HEK293 (cell line): ENCODE results near the gene SPATA33.

Experiments used
- GLI2 ChIP-seq: fragments of 450-650 bp; formaldehyde crosslinking; IDR thresholded peaks from 2 replicates; pipeline ENCODE4; 2017; ENCODE audit warnings: missing biosample characterization, missing genetic modification characterization, low read depth, borderline replicate concordance
- TF ChIP-seq, protein P1 (sequence below): fragments of 450-650 bp; formaldehyde crosslinking; conservative IDR thresholded peaks from 2 replicates; pipeline ENCODE4 v1.5.1; 2016; ENCODE audit warnings: low read depth, missing biosample characterization, missing genetic modification characterization
- TF ChIP-seq, protein P2 (sequence below): fragments of 450-650 bp; formaldehyde crosslinking; IDR thresholded peaks from 2 replicates; pipeline ENCODE4 v1.5.1; 2016; ENCODE audit warnings: missing biosample characterization, missing genetic modification characterization, borderline replicate concordance

DNA sequence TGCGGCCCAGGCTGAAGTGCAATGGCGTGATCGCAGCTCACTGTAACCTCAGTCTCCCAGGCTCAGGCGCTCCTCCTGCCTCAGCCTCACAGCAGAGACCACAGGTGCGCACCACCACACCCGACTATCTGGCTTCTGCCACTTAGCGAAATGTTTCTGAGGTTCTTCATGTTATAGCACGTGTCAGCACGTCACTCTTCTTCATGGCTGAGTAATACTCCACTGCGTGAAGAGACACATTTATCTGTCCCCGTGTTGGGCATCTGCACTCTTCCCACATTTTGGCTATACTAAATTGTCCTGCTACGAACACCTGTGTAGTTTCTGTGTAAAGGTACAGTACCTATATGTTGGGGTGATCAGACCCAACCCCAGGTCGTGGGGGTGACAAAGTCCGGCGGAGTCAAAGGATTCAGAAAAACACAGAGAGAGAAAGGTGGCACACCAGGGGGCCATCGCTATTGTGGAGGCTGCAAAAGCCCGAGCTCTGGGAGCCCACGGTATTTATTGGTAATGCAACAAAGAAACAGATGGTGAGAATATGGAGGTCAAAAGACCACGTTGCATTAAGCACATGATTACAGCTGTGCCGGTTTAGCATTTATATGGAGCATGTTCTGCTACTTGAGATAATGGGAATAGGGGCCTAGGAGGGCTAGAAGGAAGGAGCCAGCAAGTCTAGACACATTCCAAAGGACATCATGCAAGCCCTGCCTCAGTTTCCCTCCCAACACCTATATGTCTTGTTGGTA is 45.0 kb upstream of the SPATA33 start:
- no peak for TF ChIP-seq GLI2 (tag by site-specific recombination)
- TF ChIP-seq, protein P1, sequence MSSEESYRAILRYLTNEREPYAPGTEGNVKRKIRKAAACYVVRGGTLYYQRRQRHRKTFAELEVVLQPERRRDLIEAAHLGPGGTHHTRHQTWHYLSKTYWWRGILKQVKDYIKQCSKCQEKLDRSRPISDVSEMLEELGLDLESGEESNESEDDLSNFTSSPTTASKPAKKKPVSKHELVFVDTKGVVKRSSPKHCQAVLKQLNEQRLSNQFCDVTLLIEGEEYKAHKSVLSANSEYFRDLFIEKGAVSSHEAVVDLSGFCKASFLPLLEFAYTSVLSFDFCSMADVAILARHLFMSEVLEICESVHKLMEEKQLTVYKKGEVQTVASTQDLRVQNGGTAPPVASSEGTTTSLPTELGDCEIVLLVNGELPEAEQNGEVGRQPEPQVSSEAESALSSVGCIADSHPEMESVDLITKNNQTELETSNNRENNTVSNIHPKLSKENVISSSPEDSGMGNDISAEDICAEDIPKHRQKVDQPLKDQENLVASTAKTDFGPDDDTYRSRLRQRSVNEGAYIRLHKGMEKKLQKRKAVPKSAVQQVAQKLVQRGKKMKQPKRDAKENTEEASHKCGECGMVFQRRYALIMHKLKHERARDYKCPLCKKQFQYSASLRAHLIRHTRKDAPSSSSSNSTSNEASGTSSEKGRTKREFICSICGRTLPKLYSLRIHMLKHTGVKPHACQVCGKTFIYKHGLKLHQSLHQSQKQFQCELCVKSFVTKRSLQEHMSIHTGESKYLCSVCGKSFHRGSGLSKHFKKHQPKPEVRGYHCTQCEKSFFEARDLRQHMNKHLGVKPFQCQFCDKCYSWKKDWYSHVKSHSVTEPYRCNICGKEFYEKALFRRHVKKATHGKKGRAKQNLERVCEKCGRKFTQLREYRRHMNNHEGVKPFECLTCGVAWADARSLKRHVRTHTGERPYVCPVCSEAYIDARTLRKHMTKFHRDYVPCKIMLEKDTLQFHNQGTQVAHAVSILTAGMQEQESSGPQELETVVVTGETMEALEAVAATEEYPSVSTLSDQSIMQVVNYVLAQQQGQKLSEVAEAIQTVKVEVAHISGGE (tag by site-specific recombination): no peak
- TF ChIP-seq, protein P2, sequence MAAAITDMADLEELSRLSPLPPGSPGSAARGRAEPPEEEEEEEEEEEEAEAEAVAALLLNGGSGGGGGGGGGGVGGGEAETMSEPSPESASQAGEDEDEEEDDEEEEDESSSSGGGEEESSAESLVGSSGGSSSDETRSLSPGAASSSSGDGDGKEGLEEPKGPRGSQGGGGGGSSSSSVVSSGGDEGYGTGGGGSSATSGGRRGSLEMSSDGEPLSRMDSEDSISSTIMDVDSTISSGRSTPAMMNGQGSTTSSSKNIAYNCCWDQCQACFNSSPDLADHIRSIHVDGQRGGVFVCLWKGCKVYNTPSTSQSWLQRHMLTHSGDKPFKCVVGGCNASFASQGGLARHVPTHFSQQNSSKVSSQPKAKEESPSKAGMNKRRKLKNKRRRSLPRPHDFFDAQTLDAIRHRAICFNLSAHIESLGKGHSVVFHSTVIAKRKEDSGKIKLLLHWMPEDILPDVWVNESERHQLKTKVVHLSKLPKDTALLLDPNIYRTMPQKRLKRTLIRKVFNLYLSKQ (tag by site-specific recombination): no peak
